GM13976 (cell line): ENCODE data around the gene HMX2.

Experiments used
- DNase-seq: peaks from one replicate; pipeline ENCODE4 v3.0.0; 2012; ENCODE audit warnings: low spot score
- in situ Hi-C: fragments of 300-500 bp; cut with MboI; formaldehyde crosslinking; loops from one replicate; pipeline ENCODE4 v1.12.0; 2022; ENCODE audit warnings: low sequenced_read_pairs, mixed read lengths, inconsistent platforms; ENCODE audit not compliant: unreplicated experiment
- TF ChIP-seq, protein P1 (sequence below): IDR thresholded peaks from 2 replicates; pipeline ENCODE4 v1.5.1; 2012; ENCODE audit warnings: borderline replicate concordance, mild to moderate bottlenecking; ENCODE audit not compliant: insufficient read depth; ENCODE audit errors: extremely low read depth, missing control alignments, control extremely low read depth

HMX2 gene

DNA sequence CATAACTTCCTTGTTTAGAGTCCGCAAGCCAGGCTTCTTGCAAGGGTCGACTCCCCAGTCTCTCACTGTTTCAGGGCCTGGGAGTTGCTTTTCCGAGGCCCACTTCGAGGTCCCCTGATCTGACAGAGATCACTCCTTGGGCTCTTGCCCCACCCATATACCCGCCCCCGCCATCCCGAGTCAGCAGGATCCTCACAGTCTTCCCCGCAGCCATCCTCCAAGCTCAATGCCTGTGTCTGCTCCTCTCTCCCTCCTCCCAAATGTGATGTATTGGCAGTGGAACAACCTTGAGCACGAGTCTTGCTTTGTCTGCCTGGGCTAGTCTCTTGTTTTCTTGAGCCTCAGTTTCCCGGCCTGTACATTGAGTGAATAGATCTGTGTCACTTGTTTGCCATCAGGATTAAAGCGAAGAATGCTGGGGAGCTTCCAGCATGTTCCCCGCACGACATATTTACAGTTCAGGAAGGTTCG is 2.4 kb upstream of the HMX2 start:
- in situ Hi-C loops = no loop called here
- TF ChIP-seq, protein P1, sequence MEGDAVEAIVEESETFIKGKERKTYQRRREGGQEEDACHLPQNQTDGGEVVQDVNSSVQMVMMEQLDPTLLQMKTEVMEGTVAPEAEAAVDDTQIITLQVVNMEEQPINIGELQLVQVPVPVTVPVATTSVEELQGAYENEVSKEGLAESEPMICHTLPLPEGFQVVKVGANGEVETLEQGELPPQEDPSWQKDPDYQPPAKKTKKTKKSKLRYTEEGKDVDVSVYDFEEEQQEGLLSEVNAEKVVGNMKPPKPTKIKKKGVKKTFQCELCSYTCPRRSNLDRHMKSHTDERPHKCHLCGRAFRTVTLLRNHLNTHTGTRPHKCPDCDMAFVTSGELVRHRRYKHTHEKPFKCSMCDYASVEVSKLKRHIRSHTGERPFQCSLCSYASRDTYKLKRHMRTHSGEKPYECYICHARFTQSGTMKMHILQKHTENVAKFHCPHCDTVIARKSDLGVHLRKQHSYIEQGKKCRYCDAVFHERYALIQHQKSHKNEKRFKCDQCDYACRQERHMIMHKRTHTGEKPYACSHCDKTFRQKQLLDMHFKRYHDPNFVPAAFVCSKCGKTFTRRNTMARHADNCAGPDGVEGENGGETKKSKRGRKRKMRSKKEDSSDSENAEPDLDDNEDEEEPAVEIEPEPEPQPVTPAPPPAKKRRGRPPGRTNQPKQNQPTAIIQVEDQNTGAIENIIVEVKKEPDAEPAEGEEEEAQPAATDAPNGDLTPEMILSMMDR = no peak
- DNase-seq = peak; percentile 26

- DNase-seq = peak; percentile 32
- TF ChIP-seq, protein P1 = no peak
- in situ Hi-C loops = no loop called here
Observed at GRCh38 chr10:123146013-123146893, 1.7 kb upstream of the HMX2 start.

GRCh38 chr10:123146894-123147634 is 872 bp upstream of the HMX2 start:
- TF ChIP-seq, protein P1 = no peak
- DNase-seq = no peak
- in situ Hi-C loops = no loop called here

DNA sequence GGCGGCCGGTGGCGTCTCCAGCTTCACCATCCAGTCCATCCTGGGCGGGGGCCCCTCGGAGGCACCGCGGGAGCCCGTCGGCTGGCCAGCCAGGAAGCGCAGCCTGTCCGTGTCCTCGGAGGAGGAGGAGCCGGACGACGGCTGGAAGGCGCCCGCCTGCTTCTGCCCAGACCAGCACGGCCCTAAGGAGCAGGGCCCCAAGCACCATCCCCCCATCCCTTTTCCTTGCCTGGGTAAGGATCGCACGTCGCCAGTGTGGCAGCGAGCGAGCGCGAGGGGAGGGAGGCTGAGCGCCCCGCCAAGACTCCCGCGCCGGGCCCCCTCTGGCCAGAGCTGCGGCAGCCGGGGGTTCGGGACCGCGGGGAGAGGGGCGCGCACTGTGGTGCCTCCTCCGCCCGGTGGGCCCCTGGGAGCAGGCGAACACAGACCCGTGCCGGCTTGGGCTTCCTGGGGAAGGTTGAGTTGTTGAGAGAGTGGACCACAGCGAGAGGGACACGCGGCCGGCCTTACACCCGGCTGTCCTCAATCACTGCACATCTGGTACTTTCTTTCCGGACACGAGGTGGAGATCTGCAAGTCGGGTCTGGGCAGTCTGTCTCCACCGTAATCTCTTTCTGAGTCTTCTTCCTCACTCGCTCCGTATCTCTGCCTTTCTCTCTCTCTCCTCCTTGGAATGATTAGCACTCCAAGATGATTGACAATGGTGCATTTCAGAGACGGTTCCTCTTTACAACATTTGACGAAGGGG is 652 bp downstream of the HMX2 start:
- TF ChIP-seq, protein P1 = no peak
- in situ Hi-C loops = no loop called here
- peak; percentile 52 for DNase-seq

- DNase-seq = no peak
- in situ Hi-C loops = no loop called here
- TF ChIP-seq, protein P1 = no peak
Observed at GRCh38 chr10:123149162-123149567, 1.2 kb downstream of the HMX2 start.
